NCI-H2227 (cell line): ENCODE data around the gene GIPC3.
"Not testable (repeated sequence)": the region's sequence is repeated elsewhere in the genome, so short reads cannot be mapped to it uniquely, and the experiment has no call there.

Experiments
- DNase-seq: peaks from one replicate; lab custom pipeline; 2025; ENCODE audit not compliant: unreplicated experiment; lab: John Stamatoyannopoulos, UW

The GIPC3 gene

DNA sequence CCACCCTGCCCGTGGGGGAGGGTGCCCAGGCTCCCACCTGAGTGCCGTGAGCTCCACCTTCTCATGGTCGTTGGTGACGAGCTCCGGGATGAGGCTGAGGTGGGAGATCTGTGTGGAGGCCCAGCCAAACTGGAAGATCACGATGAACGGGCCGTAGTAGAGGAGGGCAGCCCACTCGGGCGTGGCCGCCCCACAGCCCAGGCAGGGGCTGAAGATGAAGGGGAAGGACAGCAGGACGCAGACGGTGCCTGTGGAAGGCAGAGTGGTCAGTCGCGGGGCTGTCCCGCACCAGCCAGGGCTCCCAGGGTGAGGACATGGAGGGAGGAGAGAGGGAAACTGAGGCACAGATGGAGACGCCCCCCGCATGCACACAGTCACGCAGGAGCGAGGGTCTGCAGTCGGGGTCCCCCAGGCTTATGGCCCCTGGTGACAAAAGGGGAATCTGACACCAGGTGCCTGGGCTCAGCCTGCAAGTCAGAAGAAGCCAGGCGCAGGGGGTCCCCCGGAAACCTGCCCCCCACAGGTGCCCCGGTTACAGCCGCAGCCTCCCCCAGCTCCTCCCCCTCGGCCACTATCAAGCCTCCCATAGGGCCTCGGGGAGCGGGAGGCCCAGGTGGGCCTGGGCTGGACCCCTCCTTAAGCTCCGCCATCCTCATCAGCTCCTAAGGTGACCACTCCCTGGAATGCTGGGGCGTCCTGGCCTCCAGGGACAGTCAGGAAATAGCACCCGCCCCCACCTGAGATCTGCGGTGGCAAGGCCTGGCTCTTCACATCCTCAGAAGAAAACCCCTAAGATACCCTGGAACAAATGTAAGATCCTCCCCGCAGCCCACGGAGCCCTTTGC, 34.1 kb upstream of the GIPC3 start:
- DNase-seq: no peak

DNA sequence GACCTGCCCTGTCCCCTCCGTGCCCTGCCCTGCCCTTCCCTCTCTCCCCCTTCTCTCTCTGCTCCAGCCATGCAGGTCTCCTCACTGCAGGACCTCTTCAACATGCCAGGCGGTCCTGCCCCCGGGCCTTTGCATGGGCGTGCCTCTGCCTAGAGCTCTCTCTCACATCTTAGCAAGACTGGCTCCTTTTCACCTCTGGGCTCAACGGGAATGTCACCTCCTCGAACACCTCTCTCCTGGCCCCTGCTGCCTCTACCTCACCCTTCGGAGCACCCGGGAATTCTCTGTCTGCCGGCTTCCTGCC, 33.5 kb upstream of the GIPC3 start:
- no peak for DNase-seq

DNA sequence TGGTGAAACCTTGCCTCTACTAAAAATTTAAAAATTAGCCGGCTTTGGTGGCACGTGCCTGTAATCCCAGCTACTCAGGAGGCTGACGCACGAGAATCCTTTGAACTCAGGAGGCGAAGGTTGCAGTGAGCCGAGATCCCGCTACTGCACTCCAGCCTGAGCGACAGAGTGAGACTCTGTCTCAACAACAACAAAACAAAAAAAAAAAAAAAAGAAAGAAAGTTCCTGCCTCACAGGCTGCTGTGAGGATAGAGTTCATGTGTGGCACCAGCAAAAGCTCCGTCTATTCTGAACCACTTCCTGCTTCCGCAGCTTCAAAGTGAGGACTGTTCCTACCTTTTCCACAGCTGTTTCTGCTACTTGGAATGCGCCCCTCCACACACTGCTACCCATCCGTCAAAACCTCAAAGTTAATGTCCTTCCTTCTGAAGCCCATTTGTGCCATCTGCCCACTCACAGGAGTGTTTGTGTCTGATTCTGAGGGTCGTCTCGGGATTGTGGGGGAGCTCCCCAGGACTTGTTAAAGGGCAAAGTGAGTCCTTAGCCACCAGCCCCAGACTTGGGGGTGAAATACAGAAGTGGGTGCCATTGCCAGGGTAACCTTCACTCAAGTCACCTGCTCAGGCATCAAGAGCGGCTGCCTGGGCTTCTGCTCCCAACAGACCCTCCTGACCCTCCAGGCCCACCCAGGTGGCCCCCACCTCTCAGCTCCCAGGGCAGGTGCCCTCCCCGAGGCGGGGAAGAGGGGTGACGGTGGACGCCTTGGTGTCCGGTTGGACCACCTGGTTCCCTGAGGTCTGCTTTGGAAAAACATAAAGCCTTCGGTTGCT, 30.8 kb upstream of the GIPC3 start:
- no peak for DNase-seq

DNA sequence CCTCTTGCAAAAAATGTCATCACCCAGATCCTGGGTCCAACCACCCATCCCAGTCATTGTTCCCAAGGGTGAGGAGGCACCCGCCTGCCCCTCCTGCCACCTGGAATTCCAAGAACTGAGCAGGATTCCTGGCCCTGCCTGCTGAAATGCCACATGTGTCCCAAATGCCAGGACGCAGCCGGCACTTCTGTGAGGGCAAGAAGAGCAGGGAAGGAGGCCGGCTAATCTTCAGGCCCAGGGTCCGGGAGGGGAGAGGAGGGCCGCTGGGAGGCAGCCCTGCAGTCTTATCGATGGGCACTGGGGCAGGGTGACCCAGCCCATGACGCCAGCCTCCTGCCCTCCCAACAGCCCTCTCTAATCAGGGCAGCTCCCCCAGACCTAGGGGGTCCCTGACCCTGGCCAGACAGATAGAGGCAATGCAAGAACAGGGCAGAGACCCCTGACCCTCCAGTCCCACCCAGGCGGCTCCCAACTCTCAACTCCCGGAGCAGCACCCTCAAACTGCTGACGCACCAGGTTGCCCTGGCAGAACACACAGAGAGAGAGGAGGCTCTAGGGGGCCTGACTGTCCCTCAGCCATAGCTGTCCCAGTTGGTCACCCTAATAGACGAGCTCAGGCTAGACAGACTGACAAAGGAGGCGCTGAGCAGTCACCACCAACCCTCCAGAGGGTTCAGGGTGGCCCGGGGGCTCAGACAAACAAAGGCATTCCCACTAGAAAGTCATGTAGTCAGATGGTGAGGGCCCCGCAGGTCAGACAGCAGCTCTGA, 29.4 kb upstream of the GIPC3 start:
- no peak for DNase-seq

DNA sequence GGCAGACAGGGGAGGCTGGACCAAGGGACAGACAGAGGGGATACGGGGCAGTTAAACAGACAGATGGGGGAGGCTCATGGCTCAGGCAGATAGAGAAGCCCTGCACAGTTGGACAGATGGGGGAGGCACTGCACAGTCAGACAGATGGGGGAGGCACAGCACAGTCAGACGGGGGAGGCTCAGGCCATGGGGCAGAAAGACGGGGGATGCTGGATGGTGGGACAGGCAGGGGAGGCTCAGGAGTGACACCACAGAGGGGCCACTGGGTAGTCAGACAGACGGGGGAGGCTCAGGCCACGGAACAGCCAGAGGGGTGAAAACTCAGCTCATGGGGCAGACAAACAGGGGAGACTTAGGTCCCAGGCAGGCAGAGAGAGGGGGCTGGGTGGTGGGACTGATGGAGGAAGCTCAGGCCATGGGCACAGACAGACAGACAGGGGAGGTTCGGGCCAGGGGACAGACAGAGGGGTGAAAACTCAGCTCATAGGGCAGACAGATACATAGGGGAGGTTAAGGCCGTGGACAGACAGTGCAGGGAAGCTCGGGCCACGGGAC, 28.8 kb upstream of the GIPC3 start:
- no peak for DNase-seq

DNA sequence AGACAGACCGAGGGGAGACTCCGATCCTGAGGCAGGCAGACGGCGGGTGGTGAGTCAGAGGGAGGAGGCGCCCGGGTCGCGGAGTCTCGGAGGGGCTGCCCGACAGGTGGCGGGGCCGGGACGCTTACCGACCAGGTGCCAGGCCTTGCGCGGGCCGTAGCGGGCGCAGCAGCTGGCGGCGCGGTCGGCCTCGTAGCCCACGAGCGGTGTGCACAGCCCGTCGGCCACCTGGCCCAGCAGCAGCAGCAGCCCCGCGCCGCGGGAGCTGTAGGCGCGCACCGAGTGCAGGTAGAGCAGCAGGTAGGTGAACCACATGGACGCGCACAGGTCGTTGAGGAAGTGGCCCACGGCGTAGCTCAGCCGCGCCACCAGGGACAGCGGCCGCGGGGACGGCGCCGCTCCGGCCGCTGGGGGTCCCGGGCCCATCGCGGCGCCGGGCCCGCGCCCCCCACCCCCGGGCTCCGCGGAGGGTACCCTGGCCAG, 28.3 kb upstream of the GIPC3 start:
- DNase-seq: peak; percentile 29

DNA sequence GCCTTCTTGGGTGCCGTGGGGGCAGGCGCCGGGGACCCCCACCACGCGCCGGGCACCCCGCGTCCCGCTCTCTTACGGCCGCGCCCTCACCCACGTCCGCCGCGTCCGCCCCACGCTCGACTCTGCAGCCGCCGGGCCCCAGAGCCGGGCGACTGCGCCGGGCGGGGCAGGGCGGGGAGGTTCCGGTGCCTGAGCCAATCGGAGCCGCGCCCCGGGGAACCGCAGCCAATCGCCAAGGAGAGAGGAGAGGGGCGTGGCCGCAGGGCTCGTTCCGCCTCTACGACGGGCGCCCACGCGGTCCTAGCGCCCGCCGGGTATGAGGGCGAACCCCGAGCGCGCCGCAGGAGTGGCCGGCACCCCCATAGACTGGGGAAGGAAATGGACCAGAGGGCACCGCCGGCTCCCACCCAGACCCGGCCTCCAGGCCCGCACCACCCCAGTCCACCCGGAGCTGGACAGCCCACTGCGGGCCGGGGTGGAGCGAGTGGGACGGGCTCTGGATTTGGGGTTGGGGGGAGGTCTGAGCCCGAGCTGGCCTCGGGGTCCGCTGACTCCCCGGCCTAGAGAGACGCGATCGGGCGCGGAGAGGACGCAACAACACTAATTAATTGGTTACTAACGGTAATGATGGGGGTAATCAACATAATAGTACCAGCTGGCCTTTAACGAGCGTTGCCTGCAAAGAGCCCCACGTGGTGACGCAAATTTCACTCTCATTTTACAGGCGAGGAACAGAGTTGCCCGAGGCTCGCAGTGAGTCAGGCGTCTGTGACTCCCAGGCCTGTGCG, 27.6 kb upstream of the GIPC3 start, which contains the start of gene MFSD12:
MFSD12 (minus strand) TSS at position 126 of the 788 bp plus-strand sequence. CDS start 183 bp downstream, outside the sequence.
- peak; percentile 93 for DNase-seq

DNA sequence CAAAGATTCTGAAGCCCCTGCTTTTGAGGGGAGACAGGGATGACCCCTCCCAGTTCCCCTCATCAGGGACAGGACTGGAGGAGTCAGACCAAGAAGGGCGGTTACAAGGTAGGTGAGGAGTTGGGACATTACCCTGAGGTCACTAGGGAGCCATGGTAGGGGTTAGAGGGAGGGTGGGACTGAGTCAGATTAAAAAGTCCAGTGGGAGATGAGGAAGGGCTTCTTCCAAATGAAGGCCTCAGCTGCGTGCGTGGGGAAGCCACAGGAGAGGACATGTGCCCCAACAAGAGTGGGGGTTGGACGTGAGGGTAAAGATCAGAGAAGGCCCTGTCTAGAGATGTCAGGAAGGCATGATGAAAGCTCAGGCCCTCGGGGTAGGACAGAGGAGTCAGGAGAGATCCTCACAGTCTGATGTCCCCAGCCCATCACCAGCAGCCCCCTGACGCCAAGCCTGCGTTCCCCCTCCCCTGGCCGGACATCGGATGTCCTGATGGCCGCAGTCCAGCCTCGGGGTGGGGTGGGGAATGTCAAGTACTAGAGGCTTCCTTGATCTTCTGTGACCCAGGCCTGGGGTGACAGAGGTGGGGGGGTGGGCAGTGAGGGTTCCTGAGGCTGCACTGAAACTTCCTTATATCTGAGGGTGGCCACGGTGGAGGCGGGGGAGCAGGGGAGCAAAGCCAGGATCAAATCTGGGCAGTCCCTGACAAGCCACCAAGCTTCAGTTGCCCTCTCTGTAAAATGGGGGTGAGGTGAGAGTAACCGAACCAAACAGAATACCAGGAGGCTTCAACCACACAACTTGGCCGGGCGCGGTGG, 21.4 kb upstream of the GIPC3 start:
- no peak for DNase-seq

DNA sequence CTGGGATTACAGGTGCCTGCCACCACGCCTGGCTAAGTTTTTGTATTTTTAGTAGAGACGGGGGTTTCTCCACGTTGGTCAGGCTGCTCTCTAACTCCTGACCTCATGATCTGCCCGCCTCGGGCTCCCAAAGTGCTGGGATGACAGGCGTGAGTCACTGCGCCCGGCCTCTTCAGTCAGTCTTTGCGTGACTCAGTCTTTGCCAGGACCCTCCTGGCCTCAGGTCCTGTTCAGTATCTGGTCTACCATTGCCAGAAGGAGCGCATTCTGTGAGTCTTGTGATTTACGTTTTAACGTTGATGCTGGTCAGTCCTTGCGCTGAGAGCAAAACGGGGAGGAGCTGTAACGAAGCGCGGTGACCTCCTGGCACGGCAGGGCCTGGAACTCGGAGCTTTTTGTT, 20.1 kb upstream of the GIPC3 start:
- DNase-seq: no peak

DNA sequence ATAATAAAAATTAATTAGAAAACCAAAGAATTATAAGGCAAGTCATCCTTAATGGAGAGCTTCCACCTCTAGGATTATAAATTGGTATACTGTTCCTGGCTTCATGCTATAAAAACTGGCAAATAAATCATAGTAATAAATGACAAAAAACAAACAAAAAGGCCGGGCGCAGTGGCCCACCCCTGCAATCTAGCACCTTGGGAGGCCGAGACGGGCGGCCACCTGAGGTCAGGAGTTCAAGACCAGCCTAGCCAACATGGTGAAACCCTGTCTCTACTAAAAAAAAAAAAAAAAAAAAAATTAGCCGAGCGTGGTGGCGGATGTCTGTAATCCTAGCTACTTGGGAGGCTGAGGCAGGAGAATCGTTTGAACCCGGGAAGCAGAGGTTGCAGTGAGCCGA, 15.2 kb upstream of the GIPC3 start:
- not testable (repeated sequence) for DNase-seq

DNA sequence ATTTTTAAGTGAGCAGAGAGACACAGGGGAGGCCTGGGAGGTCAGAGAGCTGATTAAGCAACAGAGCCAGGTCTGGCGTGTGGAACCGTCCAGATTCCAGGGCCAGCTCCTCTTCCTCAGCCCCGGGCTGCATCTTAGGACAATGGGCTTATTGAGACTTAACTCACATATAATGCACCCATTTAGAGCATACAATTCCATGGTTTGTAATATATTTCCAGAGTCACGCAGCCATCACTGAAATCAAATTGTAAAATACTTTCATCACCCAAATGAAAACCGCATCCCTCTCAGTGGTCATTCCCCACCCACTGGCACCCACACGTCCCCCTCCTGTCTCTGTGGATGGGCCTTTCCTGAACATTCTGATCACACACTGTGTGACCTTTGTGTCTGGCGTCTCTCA, 14.7 kb upstream of the GIPC3 start:
- DNase-seq: no peak

DNA sequence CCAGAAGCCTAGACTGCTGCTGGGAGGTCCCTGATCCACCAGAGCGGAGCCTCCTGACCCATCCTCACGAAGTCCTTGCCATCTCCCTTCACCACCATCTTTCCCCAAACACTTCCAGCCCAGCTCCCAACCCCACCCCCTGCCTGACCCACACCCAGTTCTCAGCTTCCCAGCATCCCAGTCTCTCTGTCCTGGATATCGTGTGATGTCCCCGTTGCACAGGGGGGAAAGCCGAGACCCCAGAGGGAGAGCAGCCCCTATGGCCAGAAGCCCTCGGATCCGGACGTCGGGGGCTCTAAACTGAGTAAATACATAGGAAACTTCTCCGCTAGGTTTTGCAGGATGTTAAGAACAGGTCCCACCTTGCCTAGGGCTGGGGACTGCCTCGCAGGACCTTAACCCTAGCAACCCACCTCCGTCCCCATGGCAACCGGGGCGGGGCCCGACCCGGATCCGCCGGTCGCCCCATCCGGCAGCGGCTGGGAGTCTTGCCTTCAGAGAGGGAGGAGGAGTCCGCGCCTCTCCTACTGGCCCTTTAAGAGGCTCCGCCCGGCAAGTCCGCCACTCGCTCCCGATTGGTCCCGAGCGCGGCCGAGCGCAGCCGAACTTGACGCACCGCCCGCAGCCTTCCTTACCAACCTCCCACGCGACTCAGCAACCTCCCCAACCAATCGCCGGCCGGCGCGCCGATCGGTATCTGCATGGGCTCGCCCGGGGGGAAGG, 13.0 kb upstream of the GIPC3 start:
- DNase-seq: peak; percentile 98

DNA sequence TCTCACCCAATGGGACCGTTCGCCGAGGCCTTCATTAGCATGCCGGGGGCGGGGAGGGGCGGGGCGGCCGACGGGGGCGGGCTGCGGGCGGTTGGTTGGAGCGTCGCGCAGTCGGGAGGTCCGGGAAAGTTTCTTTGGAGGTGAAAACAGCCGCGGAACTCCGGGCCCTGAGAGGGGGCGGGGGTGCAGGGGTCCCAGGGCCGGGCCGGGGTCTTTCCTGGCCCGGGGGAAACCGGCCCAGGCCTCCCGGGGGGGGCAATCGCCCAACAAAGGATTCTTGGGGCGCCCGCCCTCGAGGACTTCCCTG, 12.5 kb upstream of the GIPC3 start, which contains the start of gene HMG20B:
HMG20B (plus strand) TSS at position 90 of the 307 bp plus-strand sequence. CDS start 366 bp downstream, outside the sequence.
- DNase-seq: no peak

DNA sequence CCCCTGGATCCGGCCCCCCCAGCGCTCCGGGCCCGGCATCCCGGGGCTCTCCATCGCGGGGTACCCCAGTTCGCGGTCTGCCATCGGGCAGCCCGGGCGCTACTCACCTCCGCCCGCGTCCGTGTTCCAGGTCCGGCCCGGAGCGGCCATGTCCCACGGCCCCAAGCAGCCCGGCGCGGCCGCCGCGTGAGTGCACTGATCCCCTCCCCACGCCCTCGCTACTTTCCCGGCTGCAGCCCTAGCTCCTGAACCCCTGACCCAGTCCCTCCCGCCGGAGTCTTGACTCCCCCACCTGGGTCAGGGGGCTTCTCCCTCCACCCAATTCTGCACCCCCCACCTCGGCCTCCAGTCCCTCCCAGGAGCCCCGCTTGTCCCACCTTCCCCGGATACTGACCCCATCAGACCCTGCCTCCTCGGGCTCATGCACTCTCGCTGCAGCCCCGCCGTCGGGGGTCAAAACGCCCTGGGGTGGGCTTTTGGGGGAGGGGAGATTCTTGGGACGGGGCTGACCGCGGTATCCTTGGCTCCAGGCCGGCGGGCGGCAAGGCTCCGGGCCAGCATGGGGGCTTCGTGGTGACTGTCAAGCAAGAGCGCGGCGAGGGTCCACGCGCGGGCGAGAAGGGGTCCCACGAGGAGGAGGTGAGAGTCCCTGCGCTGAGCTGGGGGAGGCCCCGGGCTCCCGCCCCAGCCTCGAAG, 12.0 kb upstream of the GIPC3 start:
- DNase-seq: peak; percentile 27

DNA sequence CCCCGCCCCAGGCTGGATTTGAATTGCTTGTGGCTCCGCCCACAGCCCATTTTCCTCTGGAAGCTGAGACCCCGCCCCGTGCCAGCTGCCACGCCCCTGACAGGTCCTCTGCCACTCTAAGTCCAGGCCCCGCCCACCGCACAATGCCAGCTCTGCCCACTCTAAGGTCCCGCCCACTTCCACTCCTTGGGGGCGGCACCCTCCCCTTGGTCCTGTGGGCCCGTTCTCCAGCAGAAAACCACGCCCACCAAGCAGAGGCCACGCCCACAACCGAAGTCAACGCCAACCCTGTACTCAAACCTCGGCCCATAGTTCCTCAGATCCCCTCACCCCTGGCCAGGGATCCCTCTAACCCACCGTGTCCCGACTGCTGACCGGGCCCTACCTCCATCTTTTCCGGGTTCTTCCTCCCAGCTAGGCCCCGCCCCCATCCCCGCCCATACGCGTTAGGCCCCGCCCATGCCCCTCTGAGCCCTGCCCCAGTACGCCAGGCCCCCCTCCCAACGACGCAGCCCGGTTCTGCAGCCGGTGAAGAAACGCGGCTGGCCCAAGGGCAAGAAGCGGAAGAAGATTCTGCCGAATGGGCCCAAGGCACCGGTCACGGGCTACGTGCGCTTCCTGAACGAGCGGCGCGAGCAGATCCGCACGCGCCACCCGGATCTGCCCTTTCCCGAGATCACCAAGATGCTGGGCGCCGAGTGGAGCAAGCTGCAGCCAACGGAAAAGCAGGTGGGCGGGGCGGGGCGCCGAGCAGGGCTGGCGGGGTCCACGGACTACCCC, 11.2 kb upstream of the GIPC3 start:
- DNase-seq: peak; percentile 87

DNA sequence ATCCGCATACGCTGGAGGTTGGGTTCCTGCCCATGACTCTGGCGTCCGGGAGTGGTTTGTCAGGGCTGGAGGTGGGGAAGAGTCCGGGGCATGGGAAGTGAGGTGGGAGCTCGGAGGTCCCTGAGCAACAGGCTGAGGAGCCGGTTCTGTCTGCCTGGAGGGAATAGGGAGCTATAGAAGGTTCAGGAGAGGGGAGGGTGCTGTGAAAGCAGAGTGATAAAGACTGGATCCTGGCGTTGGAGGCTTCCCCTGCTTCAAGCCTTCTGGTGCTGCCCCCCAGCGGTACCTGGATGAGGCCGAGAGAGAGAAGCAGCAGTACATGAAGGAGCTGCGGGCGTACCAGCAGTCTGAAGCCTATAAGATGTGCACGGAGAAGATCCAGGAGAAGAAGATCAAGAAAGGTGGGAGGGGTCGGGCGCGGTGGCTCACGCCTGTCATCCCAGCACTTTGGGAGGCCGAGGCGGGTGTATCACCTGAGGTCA, 10.0 kb upstream of the GIPC3 start:
- no peak for DNase-seq

DNA sequence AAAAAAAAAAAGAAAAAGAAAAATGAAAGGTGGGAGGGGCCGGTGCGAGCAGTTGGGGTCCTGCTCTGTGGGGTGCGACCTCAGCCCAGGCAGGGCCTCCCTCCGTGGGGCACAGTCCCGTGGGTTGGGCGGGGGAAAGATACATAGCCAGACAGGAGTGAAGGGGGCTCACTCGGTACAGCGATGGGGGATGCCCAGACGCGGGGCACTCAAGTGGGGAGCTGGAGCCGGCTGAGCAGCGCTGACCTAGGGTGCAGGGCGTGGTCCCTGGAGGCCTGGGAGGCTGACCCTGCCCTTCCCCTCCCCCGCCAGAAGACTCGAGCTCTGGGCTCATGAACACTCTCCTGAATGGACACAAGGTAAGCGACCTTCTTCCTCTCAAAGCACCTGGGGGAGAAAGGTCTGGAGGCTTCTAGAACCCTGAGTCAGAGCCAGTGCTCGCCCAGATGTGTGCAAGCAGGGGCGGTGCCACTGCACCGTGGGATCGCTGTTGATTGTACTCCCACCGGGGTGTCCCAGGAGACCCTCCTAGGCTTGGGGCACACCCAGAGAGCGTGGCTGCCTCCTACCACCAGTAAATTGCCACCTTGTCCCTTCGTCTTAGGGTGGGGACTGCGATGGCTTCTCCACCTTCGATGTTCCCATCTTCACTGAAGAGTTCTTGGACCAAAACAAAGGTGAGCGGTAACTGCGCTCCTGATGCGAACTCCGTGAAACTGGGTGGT, 9.2 kb upstream of the GIPC3 start:
- DNase-seq: no peak
